ENCODE measurements around the gene ANKRD40.
"Not testable (repeated sequence)": the region's sequence is repeated elsewhere in the genome, so short reads cannot be mapped to it uniquely, and the experiment has no call there.

ANKRD40 gene

DNA sequence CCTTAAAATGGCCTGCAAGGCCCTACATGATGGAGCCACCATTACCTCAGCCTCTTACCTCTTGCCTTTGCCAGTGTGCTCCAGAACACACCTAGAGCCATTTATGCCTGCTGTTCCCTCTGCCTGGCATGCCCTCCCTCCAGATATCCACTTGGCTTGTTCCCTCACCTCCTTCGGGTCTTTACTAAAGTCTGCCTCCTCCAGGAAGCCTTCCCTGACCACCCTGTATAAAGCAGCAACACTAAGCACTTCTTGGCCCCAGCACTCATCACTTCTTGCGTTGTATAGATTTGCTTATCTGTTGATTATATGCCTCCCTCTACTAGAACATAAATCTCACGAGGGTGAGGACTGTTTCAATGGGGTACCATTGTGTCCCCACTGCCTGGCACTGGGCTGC lies 25.3 kb downstream of the ANKRD40 start:
- no peak for DNase-seq (ENCODE audit: extremely low read depth, low read depth)
- H3K4me3 ChIP-seq (replicated peaks; ENCODE audit: low read depth, low read length) = no peak overlapping the region
- TF ChIP-seq, protein P1, sequence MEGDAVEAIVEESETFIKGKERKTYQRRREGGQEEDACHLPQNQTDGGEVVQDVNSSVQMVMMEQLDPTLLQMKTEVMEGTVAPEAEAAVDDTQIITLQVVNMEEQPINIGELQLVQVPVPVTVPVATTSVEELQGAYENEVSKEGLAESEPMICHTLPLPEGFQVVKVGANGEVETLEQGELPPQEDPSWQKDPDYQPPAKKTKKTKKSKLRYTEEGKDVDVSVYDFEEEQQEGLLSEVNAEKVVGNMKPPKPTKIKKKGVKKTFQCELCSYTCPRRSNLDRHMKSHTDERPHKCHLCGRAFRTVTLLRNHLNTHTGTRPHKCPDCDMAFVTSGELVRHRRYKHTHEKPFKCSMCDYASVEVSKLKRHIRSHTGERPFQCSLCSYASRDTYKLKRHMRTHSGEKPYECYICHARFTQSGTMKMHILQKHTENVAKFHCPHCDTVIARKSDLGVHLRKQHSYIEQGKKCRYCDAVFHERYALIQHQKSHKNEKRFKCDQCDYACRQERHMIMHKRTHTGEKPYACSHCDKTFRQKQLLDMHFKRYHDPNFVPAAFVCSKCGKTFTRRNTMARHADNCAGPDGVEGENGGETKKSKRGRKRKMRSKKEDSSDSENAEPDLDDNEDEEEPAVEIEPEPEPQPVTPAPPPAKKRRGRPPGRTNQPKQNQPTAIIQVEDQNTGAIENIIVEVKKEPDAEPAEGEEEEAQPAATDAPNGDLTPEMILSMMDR (IDR thresholded peaks at IDR 0.05; ENCODE audit: low read depth, low read length, missing control alignments) = no peak

DNA sequence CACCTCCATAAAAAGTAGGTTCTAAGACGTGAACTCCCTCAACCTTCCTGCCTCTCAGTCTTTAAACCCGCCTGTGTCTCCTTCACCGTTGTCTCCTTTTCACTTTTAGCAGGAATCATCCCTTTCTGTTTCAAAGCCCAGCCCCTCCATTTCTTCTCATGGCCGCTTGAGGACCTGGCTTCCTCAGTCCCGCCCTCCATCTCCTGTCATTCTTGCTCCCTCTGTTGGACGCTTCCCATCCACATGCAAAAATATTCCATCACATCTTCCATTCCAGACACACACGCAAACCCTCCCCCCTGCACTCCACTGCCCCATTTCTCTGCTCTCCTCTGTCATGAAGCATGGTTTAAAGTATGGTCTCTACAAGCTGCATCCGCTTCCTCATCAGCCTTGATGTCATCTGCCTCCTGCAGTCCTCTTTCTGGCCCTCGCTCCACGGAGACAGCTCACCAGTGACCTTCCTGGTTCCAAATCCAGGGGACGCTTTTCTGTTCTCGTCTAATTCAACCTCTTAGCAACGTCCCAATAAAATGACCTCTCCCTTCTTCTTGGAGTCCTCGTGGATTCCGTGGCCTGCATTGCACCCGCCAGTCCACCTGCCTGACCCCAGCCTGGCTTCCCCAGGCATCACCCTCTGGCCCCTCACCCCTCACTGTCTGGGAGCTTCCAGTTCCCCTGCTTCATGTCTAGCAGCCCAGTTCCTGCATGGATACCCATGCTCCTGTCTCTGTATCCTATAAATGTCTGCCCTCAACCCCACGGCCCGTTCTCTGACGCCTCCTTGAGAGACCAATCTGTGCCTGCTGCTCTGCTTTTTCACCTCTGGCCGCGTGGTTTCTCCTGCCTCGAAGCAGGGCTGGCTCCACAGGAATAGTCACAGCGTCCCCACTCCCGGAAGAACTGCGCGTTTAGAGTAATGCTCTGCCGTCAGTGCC lies 26.2 kb downstream of the ANKRD40 start:
- TF ChIP-seq, protein P1 (IDR thresholded peaks at IDR 0.05; ENCODE audit: low read depth, low read length, missing control alignments) = peak; percentile 71
- DNase-seq (ENCODE audit: extremely low read depth, low read depth) = peak; percentile 65
- H3K4me3 ChIP-seq (replicated peaks; ENCODE audit: low read depth, low read length) = no peak overlapping the region

DNA sequence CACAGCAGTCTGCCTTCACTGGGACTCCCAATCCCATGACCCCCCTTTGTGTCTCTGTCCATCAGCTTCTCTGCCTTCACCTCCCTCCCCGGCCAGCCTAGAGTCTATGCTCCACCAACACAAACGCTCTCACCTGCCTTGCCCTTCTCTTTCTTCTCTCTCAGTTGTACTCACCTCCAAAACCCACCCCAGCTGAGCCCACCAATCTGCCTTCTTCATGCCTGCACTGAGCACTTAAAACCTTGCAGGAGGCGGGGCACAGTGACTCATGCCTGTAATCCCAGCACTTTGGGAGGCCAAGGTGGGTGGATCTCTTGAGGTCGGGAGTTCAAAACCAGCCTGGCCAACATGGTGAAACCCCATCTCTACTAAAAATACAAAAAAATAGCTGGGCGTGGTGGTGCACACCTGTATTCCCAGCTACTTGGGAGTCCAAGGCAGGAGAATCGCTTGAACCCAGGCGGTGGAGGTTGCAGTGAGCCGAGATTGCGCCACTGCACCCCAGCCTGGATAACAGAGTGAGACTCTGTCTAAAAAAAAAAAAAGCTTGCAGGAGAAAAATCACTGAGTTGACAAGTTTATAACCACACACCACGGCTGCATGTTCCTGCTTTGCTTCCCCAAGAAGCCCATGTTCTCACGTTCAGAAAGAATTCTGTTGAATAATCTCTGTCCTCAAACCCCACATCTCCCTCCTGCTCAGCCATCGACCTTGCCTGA lies 27.0 kb downstream of the ANKRD40 start:
- H3K4me3 ChIP-seq (replicated peaks; ENCODE audit: low read depth, low read length); DNase-seq (ENCODE audit: extremely low read depth, low read depth): not testable (repeated sequence)

DNA sequence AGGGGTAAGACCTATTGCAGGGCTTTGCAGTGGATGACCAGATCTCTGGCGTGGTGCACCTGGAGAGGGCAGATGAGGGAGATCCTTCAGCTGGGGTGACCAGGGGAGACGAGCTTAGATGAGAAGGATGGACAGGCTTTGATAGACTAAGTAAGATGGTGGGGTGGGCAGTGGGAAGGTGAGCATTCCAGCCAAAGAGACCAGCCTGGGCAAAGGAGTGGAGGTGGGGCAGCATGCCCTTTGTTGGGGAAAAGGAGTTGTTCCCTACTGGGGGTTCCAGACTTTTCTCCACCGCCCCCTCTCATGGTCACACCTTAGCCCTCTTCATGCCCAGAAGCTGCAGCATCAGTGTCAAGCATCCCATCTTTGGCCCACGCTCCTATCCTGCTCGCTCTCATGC lies 27.6 kb downstream of the ANKRD40 start:
- TF ChIP-seq, protein P1 (IDR thresholded peaks at IDR 0.05; ENCODE audit: low read depth, low read length, missing control alignments) = no peak
- H3K4me3 ChIP-seq (replicated peaks; ENCODE audit: low read depth, low read length) = no peak overlapping the region

DNA sequence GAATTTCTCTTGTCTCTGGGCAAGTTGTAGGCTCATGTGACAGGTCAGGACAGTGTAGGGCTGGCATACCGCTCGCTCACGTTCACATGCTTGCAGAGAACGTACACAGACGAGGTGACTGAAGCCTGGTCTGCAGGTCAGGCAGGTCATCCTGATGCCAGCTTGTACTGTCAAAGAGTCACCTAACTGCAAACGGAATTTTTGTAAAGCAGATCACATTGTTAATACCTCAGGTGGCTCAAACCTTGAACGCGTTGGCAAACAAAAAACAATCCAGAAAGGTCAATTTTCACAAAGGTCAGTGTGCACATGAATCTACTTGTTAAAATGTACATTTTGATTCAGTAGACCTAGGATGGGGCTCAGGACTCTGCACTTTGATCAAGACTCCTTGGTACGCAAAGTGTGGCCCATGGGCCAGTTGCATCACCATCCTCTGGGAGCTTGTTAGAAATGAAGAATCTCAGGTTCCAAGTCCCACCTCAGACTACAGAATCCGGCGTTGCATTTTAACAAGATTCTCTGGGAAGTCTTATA lies 28.6 kb downstream of the ANKRD40 start:
- TF ChIP-seq, protein P1 (IDR thresholded peaks at IDR 0.05; ENCODE audit: low read depth, low read length, missing control alignments) = no peak
- no peak overlapping the region for H3K4me3 ChIP-seq (replicated peaks; ENCODE audit: low read depth, low read length)
- no peak for DNase-seq (ENCODE audit: extremely low read depth, low read depth)

More for the DNA sequence above, 27.6 kb downstream of the ANKRD40 start:
- DNase-seq (ENCODE audit: extremely low read depth, low read depth) = no peak

DNA sequence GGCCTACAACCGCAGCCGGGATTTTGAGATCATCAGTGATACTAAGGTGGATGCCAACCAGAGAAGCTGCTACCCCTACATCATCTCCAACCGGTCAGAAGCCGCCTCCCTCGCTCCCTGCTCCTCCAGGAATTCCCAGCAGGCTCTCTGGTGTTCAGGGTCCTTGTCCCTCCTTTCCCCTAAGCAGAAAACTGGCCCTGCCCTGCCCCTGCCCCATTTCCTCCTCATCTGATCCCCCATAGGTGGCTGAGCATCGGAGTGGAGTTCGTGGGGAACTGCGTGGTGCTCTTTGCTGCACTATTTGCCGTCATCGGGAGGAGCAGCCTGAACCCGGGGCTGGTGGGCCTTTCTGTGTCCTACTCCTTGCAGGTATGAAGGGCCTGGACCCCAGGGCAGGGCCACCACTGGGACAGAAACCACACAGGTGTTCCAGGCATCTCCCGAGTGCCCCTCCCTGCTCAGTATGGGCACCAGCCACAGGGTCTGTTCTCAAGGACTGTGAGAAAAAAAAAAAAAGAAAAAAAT lies 29.8 kb downstream of the ANKRD40 start:
- no peak for DNase-seq (ENCODE audit: extremely low read depth, low read depth)
- TF ChIP-seq, protein P1 (IDR thresholded peaks at IDR 0.05; ENCODE audit: low read depth, low read length, missing control alignments) = no peak
- H3K4me3 ChIP-seq (replicated peaks; ENCODE audit: low read depth, low read length) = no peak overlapping the region
